SK-N-SH treated with all-trans-retinoic acid at 6 μM for 48 hours (cell line): ENCODE results near the gene PTPRF.

Experiments used
- ATAC-seq: fragments of 200-7000 bp; cut with Tn5 transposase; 3 replicates; pipeline ENCODE4 v1.9.1; 2020; ENCODE audit warnings: mild to moderate bottlenecking, moderate library complexity
- ARNTL ChIP-seq: fragments of 450-650 bp; formaldehyde crosslinking; IDR thresholded peaks from 2 replicates; pipeline ENCODE4 v1.5.0; 2020; ENCODE audit warnings: low read depth, mild to moderate bottlenecking, moderate library complexity, borderline replicate concordance
- BACH2 ChIP-seq: fragments of 250-450 bp; sonication (Bioruptor Pico); IDR thresholded peaks from 2 replicates; pipeline ENCODE4 v1.9.0; 2021; ENCODE audit warnings: mild to moderate bottlenecking, borderline replicate concordance
- CSDC2 ChIP-seq: fragments of 250-450 bp; sonication (Bioruptor Pico); IDR thresholded peaks from 2 replicates; pipeline ENCODE4 v1.5.0; 2020; ENCODE audit warnings: mild to moderate bottlenecking, moderate library complexity
- ESRRG ChIP-seq: fragments of 250-450 bp; sonication (Bioruptor Pico); IDR thresholded peaks from 2 replicates; pipeline ENCODE4 v1.6.1; 2021; ENCODE audit warnings: mild to moderate bottlenecking
- GLIS3 ChIP-seq: fragments of 250-450 bp; sonication (Bioruptor Pico); IDR thresholded peaks from 2 replicates; pipeline ENCODE4 v1.5.0; 2020; ENCODE audit warnings: mild to moderate bottlenecking, moderate library complexity
- ISL1 ChIP-seq: fragments of 250-450 bp; sonication (Bioruptor Pico); IDR thresholded peaks from 2 replicates; pipeline ENCODE4 v2.1.2; 2022; ENCODE audit warnings: mild to moderate bottlenecking, moderate library complexity
- OSR1 ChIP-seq: fragments of 250-450 bp; sonication (Bioruptor Pico); IDR thresholded peaks from 2 replicates; pipeline ENCODE4 v1.8.0; 2022; ENCODE audit warnings: moderate library complexity, mild to moderate bottlenecking, inconsistent platforms
- PATZ1 ChIP-seq: fragments of 250-450 bp; sonication (Bioruptor Pico); IDR thresholded peaks from 2 replicates; pipeline ENCODE4 v1.8.0; 2020; ENCODE audit warnings: mild to moderate bottlenecking, moderate library complexity, borderline replicate concordance
- POU6F1 ChIP-seq: fragments of 250-450 bp; sonication (Bioruptor Pico); IDR thresholded peaks from 2 replicates; pipeline ENCODE4 v1.8.0; 2021; ENCODE audit warnings: low read depth, mild to moderate bottlenecking, moderate library complexity, borderline replicate concordance
- PPARA ChIP-seq: fragments of 250-450 bp; sonication (Bioruptor Pico); IDR thresholded peaks from 2 replicates; pipeline ENCODE4 v1.5.0; 2020; ENCODE audit warnings: mild to moderate bottlenecking, borderline replicate concordance
- RARB ChIP-seq: fragments of 250-450 bp; sonication (Bioruptor Pico); IDR thresholded peaks from 2 replicates; pipeline ENCODE4 v1.8.0; 2021; ENCODE audit warnings: mild to moderate bottlenecking, moderate library complexity
- SNAI2 ChIP-seq: fragments of 250-450 bp; sonication (Bioruptor Pico); IDR thresholded peaks from 2 replicates; pipeline ENCODE4 v1.5.0; 2020; ENCODE audit warnings: mild to moderate bottlenecking, moderate library complexity
- TCF4 ChIP-seq: fragments of 250-450 bp; sonication (Bioruptor Pico); IDR thresholded peaks from 2 replicates; pipeline ENCODE4 v1.8.0; 2021; ENCODE audit warnings: mild to moderate bottlenecking, moderate library complexity, borderline replicate concordance
- TOX ChIP-seq: fragments of 250-450 bp; sonication (Bioruptor Pico); IDR thresholded peaks from 2 replicates; pipeline ENCODE4 v1.8.0; 2021; ENCODE audit warnings: mild to moderate bottlenecking, moderate library complexity, borderline replicate concordance
- TSHZ2 ChIP-seq: fragments of 250-450 bp; sonication (Bioruptor Pico); IDR thresholded peaks from 2 replicates; pipeline ENCODE4 v1.5.0; 2020; ENCODE audit warnings: mild to moderate bottlenecking, moderate library complexity
- ZFP3 ChIP-seq: fragments of 250-450 bp; sonication (Bioruptor Pico); IDR thresholded peaks from 2 replicates; pipeline ENCODE4 v1.5.0; 2020; ENCODE audit warnings: mild to moderate bottlenecking, moderate library complexity
- ZFP30 ChIP-seq: fragments of 450-650 bp; formaldehyde crosslinking; IDR thresholded peaks from 2 replicates; pipeline ENCODE4 v1.5.0; 2022; ENCODE audit warnings: mild to moderate bottlenecking, moderate library complexity
- ZNF565 ChIP-seq: fragments of 450-650 bp; formaldehyde crosslinking; conservative IDR thresholded peaks from 2 replicates; pipeline ENCODE4 v1.5.0; 2020; ENCODE audit warnings: low read depth, mild to moderate bottlenecking, moderate library complexity
- ZNF70 ChIP-seq: fragments of 450-650 bp; formaldehyde crosslinking; IDR thresholded peaks from 2 replicates; pipeline ENCODE4 v1.5.0; 2020; ENCODE audit warnings: mild to moderate bottlenecking, moderate library complexity
- ZNF8 ChIP-seq: fragments of 450-650 bp; formaldehyde crosslinking; IDR thresholded peaks from 2 replicates; pipeline ENCODE4 v1.5.0; 2020; ENCODE audit warnings: mild to moderate bottlenecking, moderate library complexity

The PTPRF gene

GRCh38 chr1:43573066-43573800, 42.5 kb downstream of the PTPRF start:
- no peak for TF ChIP-seq TCF4 (CRISPR knock-in tag)
- no peak for TF ChIP-seq TOX (CRISPR knock-in tag)
- no peak for TF ChIP-seq GLIS3
- TF ChIP-seq ZNF565 (CRISPR knock-in tag) = no peak
- no peak for TF ChIP-seq ARNTL (CRISPR knock-in tag)
- no peak for TF ChIP-seq OSR1 (CRISPR knock-in tag)
- no peak for TF ChIP-seq CSDC2 (CRISPR knock-in tag)
- TF ChIP-seq ZFP30 (CRISPR knock-in tag) = no peak
- no peak for TF ChIP-seq PPARA
- TF ChIP-seq ESRRG (CRISPR knock-in tag) = no peak
- TF ChIP-seq ZFP3 (CRISPR knock-in tag) = no peak
- no peak for TF ChIP-seq TSHZ2 (CRISPR knock-in tag)
- TF ChIP-seq ISL1 (CRISPR knock-in tag) = no peak
- no peak for TF ChIP-seq BACH2
- TF ChIP-seq RARB (CRISPR knock-in tag) = no peak
- no peak for TF ChIP-seq SNAI2 (CRISPR knock-in tag)
- TF ChIP-seq ZNF8 (CRISPR knock-in tag) = no peak
- TF ChIP-seq PATZ1 = no peak
- TF ChIP-seq ZNF70 = no peak
- TF ChIP-seq POU6F1 (CRISPR knock-in tag) = no peak
- ATAC-seq = no peak

- no peak for ATAC-seq
- TF ChIP-seq CSDC2 (CRISPR knock-in tag) (no peak), ZNF8 (CRISPR knock-in tag) (no peak), ARNTL (CRISPR knock-in tag) (no peak), PATZ1 (no peak), PPARA (no peak), ZFP3 (CRISPR knock-in tag) (no peak), TOX (CRISPR knock-in tag) (no peak)
Observed at GRCh38 chr1:43576521-43576920, 45.8 kb downstream of the PTPRF start.

- no peak for TF ChIP-seq BACH2
- no peak for TF ChIP-seq CSDC2 (CRISPR knock-in tag)
- TF ChIP-seq ZFP30 (CRISPR knock-in tag) = no peak
- ATAC-seq = no peak
Observed at GRCh38 chr1:43577655-43578542, 47.2 kb downstream of the PTPRF start.
